PC-9 (cell line): ENCODE measurements around the gene EIF4EBP3. TPM values are rescaled to one million over a fixed set of nuclear protein-coding genes. Genes with fewer than 3 reads are reported as not detected.

Source experiments
- BruUV-seq: library from RNA; stranded (reverse); fragments of 400-500 nt; replicated peaks from 2 replicates; lab custom pipeline; 2021; lab: Mats Ljungman, UMichigan
- CTCF ChIA-PET: fragments of 300-600 bp; sonication (Branson Sonifier 250); formaldehyde crosslinking; loops from one replicate; lab custom pipeline; 2022; ENCODE audit warnings: antibody characterized with exemption; lab: Charles Lee
- POLR2A ChIA-PET: fragments of 300-600 bp; sonication (Branson Sonifier 250); formaldehyde crosslinking; loops from one replicate; lab custom pipeline; 2022; ENCODE audit warnings: antibody characterized with exemption; ENCODE audit not compliant: unreplicated experiment; lab: Charles Lee
- DNase-seq, 2 experiments: peaks; one replicate each; pipeline versions ENCODE4 v3.0.0 to v3.0.0-alpha.2; 2015 to 2022; ENCODE audit warnings: mixed read lengths in 1 of 2
- H2AFZ ChIP-seq: fragments of 200-600 bp; sonication (generic); 2 replicates; pipeline ENCODE4 v1.8.1; 2017; ENCODE audit warnings: antibody characterized with exemption
- H3F3A ChIP-seq: fragments of 200-600 bp; sonication (generic); 2 replicates; pipeline ENCODE4 v1.8.1; 2017; ENCODE audit warnings: antibody characterized with exemption, mild to moderate bottlenecking, low read depth; ENCODE audit not compliant: insufficient read depth
- H3K27ac ChIP-seq: fragments of 200-600 bp; sonication (generic); 2 replicates; pipeline ENCODE4 v1.6.1; 2016; ENCODE audit warnings: mixed run types
- H3K27me3 ChIP-seq: fragments of 200-600 bp; sonication (generic); 2 replicates; pipeline ENCODE4 v1.6.1; 2016; ENCODE audit warnings: low read depth, mixed run types; ENCODE audit not compliant: insufficient read depth
- H3K36me3 ChIP-seq: fragments of 200-600 bp; sonication (generic); 2 replicates; pipeline ENCODE4 v1.6.1; 2016; ENCODE audit warnings: low read depth, mixed run types
- H3K4me1 ChIP-seq: fragments of 200-600 bp; sonication (generic); replicated peaks from 2 replicates; pipeline ENCODE4 v1.6.1; 2016; ENCODE audit warnings: mixed run types; ENCODE audit not compliant: insufficient read depth
- H3K4me2 ChIP-seq: fragments of 200-600 bp; sonication (generic); 2 replicates; pipeline ENCODE4 v1.6.1; 2017; ENCODE audit warnings: mixed run types
- H3K4me3 ChIP-seq: fragments of 200-600 bp; sonication (generic); 2 replicates; pipeline ENCODE4 v1.6.1; 2016; ENCODE audit warnings: mixed run types
- H3K79me2 ChIP-seq: fragments of 200-600 bp; sonication (generic); 2 replicates; pipeline ENCODE4 v1.6.1; 2017; ENCODE audit warnings: low read depth, mixed run types
- H3K9me2 ChIP-seq: fragments of 200-600 bp; sonication (generic); 2 replicates; pipeline ENCODE4 v1.8.1; 2017; ENCODE audit warnings: mild to moderate bottlenecking; ENCODE audit not compliant: insufficient read depth
- H3K9me3 ChIP-seq: fragments of 200-600 bp; sonication (generic); 2 replicates; pipeline ENCODE4 v1.8.1; 2016; ENCODE audit warnings: low read depth; ENCODE audit not compliant: insufficient read depth
- H4K20me1 ChIP-seq: fragments of 200-600 bp; sonication (generic); 2 replicates; pipeline ENCODE4 v1.8.1; 2017; ENCODE audit not compliant: insufficient read depth
- EZH2 ChIP-seq: fragments of 200-600 bp; sonication (generic); IDR thresholded peaks from 2 replicates; pipeline ENCODE4 v1.8.0; 2017; ENCODE audit warnings: antibody characterized with exemption, low read depth
- intact Hi-C: fragments of 100-400 bp; cut with micrococcal nuclease; formaldehyde crosslinking; loops from one replicate; pipeline ENCODE4 v1.10.0; 2022; ENCODE audit not compliant: unreplicated experiment
- total RNA-seq: library from RNA; stranded (reverse); gene quantifications from 2 replicates; pipeline ENCODE4 v1.2.3, GENCODE V29; 2021
- TF ChIP-seq, protein P1 (sequence below): fragments of 200-600 bp; sonication (generic); conservative IDR thresholded peaks from 2 replicates; pipeline ENCODE4 v1.6.1; 2017; ENCODE audit warnings: mixed run types, antibody characterized with exemption, mild to moderate bottlenecking, moderate library complexity

The EIF4EBP3 gene
- total RNA-seq, 1 experiment from 2014 or later = 5.6 TPM

DNA sequence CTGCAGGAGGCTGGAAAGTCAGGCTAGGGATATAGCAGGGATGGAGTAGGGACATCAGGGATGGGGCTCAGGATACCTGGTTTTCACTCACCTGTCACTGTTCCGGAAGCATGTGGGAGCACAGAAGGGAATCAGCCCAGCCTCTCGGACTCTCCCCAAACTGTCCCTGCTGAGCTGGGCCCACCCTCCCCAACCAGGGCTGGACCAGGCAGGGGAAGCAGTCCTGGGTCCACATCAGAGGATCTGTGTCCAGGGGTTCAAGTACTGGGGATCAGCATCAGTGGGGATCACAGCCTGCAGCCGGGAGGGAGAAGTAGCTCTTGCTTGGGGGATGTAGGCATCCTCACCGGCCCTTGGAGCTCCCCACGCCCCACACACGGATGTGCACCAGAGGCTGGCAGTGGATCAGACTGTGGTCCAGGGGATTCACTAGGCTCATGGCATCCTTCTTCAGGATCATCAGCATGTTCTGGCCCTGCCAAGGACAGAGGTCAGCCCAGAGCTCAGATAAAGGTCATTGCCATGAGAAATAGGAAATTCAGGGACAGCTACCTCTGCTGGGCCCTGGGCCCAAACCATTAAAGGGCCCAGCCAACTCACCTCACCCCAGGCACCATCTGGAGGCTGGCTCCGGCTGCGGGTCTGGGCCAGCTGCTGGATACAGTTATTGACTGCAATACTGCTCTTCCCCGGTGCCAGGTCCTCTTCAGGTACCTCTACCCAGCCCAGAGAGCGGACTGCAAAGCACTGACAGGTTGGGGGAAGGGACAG lies 14.5 kb downstream of the EIF4EBP3 start:
- POLR2A ChIA-PET = no interaction called here

DNA sequence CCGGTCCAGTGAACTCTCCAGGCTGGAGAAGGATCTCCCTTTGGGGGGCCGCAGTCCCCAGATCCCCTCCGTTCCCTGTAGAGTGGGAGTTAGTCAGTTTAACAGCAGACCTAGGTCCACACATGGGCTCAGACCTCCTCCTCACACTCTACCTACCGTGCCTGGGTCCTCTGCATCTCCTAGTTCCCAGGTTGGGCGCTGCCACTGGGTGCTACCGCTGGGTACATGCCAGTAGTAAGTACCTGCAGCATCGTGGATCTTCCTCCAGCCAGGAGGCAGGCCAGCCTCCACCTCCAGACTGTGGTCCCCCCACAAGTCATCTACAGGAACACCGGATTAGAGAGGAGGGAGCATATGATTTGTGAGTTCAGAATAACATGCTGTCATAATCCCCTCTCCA lies 16.1 kb downstream of the EIF4EBP3 start:
- Histone ChIP-seq H3K9me3 (no peaks in the 10 kb centered on the region), H3K4me2 (peak overlapping the region; percentile 92), H2AFZ (peak overlapping the region; percentile 85), H3K36me3 (no peaks in the 10 kb centered on the region), H3K79me2 (peaks cover 21% of the 10 kb centered on the region), H3K4me1 (peaks cover 14% of the 10 kb centered on the region), H3K4me3 (peak overlapping the region; percentile 76), H4K20me1 (no peaks in the 10 kb centered on the region), H3K9me2 (no peaks in the 10 kb centered on the region), H3F3A (0 out of 2 replicates have a peak, but pooled peaks cover 3% of the 10 kb centered on the region), H3K27ac (peak overlapping the region; percentile 56; the same call in 1 of the 2 replicates), H3K27me3 (no peaks in the 10 kb centered on the region)
- no peak for DNase-seq
- POLR2A ChIA-PET = interaction anchor here (0.6 kb wide), 1 partner anchor 170 kb away, joined by 34 read pairs; no protein-coding TSS in a partner anchor
- TSS peak; percentile 54 for BruUV-seq
- intact Hi-C loops = no loop called here
- CTCF ChIA-PET = interaction anchor here (0.5 kb wide), 1 partner anchor 1055 kb away, joined by 3 read pairs; the partner anchor contains the start of gene DIAPH1
- no peak for TF ChIP-seq EZH2
- TF ChIP-seq, protein P1, sequence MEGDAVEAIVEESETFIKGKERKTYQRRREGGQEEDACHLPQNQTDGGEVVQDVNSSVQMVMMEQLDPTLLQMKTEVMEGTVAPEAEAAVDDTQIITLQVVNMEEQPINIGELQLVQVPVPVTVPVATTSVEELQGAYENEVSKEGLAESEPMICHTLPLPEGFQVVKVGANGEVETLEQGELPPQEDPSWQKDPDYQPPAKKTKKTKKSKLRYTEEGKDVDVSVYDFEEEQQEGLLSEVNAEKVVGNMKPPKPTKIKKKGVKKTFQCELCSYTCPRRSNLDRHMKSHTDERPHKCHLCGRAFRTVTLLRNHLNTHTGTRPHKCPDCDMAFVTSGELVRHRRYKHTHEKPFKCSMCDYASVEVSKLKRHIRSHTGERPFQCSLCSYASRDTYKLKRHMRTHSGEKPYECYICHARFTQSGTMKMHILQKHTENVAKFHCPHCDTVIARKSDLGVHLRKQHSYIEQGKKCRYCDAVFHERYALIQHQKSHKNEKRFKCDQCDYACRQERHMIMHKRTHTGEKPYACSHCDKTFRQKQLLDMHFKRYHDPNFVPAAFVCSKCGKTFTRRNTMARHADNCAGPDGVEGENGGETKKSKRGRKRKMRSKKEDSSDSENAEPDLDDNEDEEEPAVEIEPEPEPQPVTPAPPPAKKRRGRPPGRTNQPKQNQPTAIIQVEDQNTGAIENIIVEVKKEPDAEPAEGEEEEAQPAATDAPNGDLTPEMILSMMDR = no peak

More for the DNA sequence above, 14.5 kb downstream of the EIF4EBP3 start:
- TF ChIP-seq, protein P1 = no peak
- no peak for TF ChIP-seq EZH2
- H2AFZ ChIP-seq = no peak overlapping the region
- no peaks in the 10 kb centered on the region for H3K36me3 ChIP-seq
- intact Hi-C loops = no loop called here
- no peaks in the 10 kb centered on the region for H3K27me3 ChIP-seq
- H3K9me3 ChIP-seq = no peaks in the 10 kb centered on the region
- H3K9me2 ChIP-seq = no peaks in the 10 kb centered on the region
- H4K20me1 ChIP-seq = no peaks in the 10 kb centered on the region
- H3F3A ChIP-seq = 0 out of 2 replicates have a peak, but pooled peaks cover 14% of the 10 kb centered on the region
- DNase-seq = no peak
- no peak overlapping the region for H3K4me3 ChIP-seq
- BruUV-seq = no TSS peak
- CTCF ChIA-PET = no interaction called here
- no peak overlapping the region for H3K27ac ChIP-seq
- peaks cover 22% of the 10 kb centered on the region for H3K79me2 ChIP-seq
- H3K4me1 ChIP-seq = peaks cover 14% of the 10 kb centered on the region
- H3K4me2 ChIP-seq = no peak overlapping the region

DNA sequence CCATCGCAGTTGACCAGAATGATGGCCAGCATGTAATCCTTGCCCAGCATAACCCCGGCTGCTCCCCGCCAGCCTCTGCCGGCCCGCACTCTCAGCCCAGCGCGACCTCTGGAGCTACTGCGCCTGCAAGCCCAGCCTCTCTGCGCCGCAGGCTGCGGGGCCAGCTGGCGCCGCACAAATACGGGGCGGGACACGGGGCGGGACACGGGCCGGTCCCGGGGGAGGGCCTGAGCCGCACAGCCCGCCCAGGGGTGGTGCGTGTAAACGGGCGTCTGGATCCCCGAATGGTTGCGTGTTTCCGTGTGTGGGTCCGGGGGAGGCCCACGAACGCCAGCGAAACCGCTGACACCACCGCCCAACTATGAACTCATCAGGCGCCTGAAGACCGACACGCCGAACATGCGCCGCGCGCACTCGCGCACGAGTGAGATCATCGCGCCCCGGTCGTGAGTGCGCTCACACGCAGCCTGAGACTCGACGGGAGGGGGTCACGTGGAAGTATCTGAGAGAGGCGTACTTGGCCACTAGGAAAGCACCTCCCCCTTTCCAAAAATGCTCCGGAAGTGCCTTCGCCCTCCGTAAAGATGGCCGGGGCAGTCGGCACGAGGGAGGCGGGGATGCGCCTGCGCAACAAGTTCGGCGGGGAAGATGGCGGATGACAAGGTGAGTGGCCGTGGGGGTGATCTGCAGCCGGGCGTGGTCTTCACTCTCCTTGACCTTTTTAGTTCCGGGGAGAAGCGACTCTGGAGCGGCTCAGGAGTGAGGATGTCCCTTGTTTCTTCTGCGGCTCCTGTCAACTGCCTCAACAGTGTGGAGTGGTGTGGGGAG lies 16.9 kb downstream of the EIF4EBP3 start, which contains the start of the genes APBB3 and SLC35A4:
TSS of gene APBB3 (minus strand) at position 403 of the 828 bp plus-strand sequence. CDS start at position 50, 353 bp downstream.
TSS of gene SLC35A4 (plus strand) at position 633 of the 828 bp plus-strand sequence. CDS start 2,342 bp downstream, outside the sequence.
- Histone ChIP-seq H3K9me3 (no peaks in the 10 kb centered on the region), H2AFZ (peak within 1 kb of the TSS; percentile 85), H3K4me1 (peaks cover 14% of the 10 kb centered on the region), H3K27me3 (no peaks in the 10 kb centered on the region), H3F3A (no peaks in the 10 kb centered on the region), H3K4me3 (peak within 1 kb of the TSS; percentile 76), H3K9me2 (no peaks in the 10 kb centered on the region), H4K20me1 (no peaks in the 10 kb centered on the region), H3K79me2 (peaks cover 21% of the 10 kb centered on the region), H3K27ac (peak within 1 kb of the TSS; percentile 56), H3K4me2 (peak within 1 kb of the TSS; percentile 92), H3K36me3 (no peaks in the 10 kb centered on the region)
- no peak for TF ChIP-seq EZH2
- TF ChIP-seq, protein P1 = no peak
- peak; percentile 87 to 92 for DNase-seq
- CTCF ChIA-PET = interaction anchor here (0.5 kb wide), 1 partner anchor 1054 kb away, joined by 3 read pairs; the partner anchor contains the start of gene DIAPH1
- POLR2A ChIA-PET = interaction anchor here (0.6 kb wide), 2 partner anchors 68 to 171 kb away, joined by 3 to 34 read pairs; no protein-coding TSS in a partner anchor
- intact Hi-C loops = loop anchor here (2.0 kb wide), 2 partner anchors 74 to 82 kb away; partner anchors contain the start of genes IK, NDUFA2 and TMCO6
- BruUV-seq = no TSS peak
